Activated CD4-positive, CD25-positive, alpha-beta regulatory T cell (primary cell): ENCODE data around the gene MRAS.
A peak's percentile ranks its signal among the peaks of the same experiment; 100 is the strongest.
"Not testable (repeated sequence)": the region's sequence is repeated elsewhere in the genome, so short reads cannot be mapped to it uniquely, and the experiment has no call there.

Source experiments
- DNase-seq, 4 experiments: peaks; one replicate each; lab custom pipeline; 2025; lab: John Stamatoyannopoulos, UW

The MRAS gene

DNA sequence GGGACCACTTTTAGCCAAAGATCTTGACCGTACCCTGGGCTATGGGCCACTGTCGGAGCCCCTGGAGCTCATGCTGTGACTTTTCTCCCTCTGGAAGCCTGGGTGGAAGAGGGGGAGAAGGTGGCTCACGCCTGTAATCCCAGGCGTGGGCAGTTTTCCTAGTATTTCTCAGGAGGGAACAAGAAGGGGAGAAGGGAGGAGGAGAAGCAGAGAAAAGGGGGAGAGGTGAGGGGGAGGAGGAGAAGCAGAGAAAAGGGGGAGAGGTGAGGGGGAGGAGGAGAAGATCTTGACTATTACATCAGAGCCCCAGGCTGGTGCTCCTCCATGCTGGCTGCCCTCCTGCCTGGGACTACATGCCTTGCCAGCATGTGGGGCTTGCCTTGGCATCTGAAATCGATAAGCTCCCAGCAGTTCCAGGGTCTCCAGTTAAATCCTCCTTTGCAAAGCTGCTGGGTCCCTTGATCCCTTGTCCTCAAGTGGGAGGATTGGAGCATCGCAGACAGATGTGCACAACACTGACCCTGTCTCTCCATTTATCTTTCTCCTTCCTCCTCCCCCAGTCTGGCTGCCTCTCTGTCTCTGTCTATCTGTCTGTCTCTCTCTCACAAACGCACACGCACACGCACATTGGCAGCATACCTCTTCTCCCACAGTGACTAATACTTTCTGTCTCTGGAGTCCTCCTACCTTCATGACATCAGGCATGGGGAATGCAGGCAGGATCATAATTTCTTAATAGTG lies 41.6 kb downstream of the MRAS start:
- DNase-seq, result no peak

DNA sequence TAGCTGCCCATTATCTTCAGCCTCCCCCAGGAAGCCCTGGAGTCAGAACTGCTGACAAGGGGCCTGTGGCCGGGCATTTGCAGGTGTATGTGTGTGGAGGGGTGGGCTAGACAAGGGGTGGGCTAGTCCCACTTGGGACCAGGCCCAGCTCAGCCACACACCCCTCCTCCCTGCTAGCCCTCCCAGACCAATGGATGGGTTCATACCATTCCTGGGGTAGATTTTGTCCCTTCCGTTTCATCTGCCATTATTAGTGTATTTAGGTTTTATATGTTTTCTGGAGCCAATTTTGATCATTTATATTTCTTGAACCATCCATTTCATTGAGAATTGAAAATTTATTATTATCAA lies 42.2 kb downstream of the MRAS start:
- DNase-seq, result no peak

DNA sequence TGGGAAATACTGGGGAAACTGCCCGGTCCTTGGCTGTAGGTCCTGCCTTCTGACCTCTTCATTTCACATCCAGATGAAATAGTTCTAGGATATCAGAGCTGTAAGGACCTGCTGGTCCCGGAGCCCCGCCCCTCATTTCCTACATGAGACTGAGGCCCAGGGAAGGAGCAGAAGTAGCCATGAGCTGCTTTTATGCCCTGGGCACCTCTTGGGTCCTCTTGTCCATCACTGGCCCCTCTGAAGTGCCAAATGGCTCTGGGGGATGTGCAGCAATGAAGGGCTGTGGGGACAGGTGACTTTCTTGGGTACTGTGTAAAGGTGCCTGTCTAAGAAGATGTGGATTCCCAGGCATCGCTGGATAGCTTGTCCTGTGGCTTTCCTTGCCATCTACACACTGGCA lies 45.8 kb downstream of the MRAS start:
- no peak for DNase-seq

DNA sequence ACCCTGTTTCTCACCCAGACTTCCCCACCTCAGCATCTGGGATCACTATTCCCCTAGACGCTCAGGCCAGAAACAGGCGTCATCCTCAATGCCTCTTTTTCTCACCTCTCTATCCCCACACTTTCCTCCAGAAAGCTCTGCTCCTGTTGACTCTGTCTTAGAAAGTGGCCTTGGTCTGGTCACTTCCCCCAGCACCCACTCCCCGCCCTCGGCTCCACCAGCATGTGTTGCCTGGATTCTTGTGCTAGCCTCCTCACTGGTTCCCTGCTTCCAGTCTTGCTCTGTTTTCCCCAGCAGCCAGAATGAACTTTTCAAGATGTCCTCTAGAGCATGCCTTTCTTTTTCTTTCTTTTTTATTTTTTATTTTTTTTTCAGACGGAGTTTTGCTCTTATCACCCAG lies 46.3 kb downstream of the MRAS start:
- DNase-seq, result no peak

DNA sequence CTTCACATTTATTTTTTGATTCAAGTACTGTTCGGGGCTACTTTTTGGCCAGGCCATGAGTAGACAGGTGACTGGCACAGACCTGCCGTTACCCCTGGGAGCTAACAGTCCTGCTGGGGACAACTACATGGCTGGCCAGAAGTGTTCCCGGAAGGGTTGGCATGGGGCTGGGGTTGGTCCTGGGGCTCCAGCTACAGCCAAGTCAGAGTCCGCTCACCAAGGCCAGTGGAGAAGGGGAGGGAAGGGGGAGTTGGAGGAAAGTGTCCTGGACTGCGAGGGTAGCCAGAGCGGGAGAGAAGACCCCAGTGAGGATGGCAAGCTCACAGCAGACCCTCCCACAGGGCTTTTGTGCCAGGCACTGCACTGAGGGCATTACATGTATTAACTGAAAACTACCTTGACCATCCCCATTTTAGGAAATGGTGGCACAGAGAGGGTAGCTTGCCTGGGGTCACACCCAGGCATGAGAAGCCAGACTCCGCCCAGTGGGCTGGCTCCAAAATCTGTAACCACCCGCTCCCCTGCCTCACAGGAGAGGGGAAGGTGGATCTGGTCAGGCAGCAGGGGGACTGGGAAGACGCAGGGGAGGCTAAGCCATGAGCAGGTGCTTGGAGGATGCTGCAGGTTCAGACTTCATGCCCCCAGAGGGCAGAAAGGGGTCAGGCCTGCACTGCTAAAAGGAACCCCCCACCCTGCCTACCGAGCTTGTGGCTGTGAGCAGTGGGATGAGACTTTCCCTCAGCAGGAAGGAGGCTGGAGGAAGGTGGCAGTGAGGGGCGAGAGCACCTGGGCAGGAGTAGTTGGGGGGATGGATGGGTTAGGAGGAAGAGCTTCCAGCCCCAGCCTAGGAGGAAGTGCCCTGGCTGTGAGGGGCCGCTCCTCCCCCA lies 47.7 kb downstream of the MRAS start:
- no peak for DNase-seq

DNA sequence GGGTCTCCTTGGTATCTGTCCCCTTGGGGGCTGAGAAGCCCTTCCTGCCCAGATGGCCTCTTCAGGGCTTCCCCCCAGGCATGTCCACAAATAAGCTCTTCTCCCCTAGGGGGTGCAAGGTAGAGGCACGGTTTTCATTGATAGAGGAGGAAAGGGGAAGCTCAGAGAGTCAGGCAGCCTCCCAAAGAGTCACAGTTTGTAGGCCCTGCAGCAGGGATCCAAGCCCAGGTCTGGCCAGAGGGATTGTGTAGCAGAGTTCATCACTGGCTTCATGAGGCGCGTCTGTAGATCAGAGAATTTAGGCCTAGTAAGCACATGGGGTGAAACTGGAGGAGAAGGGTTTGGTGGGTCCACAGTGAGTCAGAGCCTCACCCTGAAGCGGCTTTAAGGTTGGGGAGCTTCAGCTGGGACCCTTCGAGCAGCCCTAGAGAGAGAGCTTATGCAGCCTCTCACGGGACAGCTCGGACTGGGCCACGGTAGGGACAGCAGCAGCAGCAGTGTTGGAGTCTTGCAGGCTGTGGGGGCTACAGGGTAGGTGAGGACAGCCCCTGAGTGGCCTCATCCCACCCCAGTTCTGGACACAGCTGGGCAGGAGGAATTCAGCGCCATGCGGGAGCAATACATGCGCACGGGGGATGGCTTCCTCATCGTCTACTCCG lies 48.5 kb downstream of the MRAS start:
- DNase-seq, result no peak

DNA sequence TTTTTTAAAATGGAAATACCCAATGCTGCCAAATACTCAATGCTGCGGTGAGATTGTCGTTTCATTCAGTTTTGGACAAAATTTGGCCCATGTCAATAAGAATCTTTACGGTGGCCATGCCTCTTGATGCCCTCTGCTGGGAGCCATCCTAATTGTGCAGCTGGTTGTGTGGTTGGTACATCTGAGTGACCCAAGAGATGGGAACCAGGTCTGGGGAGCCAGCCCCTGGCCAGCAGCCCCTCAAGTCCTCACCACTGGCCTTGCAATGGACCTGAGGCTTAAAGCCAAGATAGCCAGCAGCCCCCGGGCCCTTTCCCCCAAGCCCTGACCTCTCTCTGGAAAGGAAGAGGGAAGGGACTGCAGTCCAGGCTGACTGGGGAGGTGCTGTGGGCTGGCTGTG lies 49.6 kb downstream of the MRAS start:
- no peak for DNase-seq

DNA sequence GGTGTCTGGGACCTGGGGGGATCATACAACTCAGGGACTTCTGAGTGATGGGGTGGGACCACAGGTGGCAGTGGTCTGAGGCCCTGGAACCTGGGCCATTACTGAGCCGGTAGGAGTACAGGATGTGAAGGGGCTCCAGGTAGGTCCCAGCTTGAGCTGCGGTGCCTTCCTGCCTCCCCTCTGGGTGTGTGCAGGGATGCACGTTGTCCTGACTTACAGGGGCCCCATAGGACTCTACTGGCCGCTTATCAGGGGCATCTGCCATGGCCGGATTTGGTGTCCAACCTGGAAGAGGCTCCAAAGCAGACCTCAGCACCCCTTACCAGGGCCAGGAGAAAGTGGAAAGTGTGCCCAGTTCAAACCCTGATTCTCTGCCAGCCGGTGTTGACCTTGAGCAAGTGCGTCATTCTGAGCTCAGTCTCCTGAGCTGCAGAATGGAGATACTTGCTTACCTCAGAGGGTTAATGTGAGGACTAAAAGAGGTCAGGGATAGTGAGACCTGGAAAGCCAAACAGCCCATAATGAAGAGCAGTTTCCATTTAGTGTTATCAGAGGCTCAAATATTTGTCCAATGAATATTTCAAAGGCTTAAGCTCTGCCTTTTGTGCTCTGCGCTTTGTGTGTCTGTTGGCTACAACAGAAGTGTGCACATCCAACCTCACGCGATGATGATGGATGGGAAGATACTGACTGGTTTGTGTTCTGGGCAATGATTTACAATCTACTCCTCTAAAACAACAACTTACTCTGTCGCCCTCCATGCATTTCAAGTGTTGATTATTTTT lies 50.6 kb downstream of the MRAS start:
- no peak for DNase-seq

DNA sequence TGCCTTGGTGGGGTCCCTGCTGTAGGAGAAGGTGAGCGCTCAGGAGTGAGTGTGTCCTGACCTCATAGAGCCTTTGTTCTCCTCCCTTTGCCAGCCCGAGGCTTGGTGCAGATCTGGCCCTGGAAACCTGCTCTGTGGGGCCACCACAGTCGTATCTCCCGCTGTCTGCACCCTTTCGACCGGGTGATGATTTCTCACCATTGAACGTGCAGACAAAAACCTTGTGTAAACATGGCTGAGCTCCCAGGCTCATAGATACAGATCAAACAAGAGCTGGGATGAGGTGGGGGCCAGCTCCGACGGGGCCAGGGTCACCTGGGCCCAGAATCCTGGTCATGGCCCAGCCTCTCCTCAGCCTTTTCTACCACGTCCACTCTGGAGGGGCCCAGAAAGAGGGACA lies 51.4 kb downstream of the MRAS start:
- DNase-seq, result no peak

DNA sequence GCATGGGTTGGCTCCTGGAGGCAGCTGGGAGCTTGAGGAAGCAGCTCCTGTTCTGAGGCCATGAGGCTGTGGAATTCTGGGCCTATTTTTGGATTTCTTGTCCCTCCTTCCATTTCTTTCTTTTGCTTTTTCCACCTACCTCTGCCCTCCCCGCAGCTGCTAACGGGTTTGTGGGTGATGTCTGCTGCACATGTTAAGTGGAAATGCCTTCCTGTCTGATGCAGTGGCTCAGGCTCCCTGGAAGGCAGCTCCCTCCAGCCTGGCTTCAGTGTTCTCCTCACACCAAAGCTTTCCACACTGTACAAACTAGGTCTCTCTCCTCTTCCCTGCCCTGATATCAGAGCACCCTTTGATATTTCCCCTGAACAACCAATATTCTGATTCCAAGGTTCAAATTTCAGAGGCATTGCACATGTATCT lies 52.3 kb downstream of the MRAS start:
- no peak for DNase-seq

DNA sequence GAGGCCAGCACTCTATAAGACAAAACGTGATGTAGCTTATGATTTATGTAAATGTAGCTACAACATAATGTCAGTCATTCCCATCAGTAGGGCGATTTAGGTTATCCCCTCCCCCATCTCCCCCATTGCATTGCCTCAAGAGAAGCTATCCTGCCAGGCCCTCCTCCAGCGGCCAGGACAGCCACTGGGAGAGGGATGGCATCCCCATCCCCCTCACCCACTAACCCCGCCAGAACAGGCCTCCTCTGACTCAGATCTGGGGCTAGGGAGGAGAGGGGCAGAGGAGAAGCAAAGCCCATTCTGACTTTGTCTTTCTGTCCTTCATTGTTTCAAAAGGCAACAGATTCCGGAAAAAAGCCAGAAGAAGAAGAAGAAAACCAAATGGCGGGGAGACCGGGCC lies 53.5 kb downstream of the MRAS start:
- no peak for DNase-seq

DNA sequence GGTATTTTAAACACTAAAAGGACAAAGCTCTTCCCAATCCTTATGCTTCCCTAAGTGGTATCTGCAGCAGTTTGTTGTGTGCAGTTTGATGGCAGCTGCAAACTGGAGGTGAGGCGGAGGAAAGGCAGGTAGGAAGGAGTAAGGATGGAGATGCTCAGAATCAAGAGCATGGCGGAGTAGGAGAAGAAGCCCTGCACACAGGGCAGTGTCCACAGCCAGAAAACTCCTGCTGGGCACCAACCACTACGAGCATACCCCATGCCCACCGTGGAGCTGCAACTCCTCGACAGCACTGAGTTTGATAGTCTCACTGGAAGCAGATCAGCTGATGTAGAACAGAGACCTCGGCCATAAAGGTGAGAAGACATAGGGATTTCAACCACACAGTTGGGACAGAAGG lies 55.7 kb downstream of the MRAS start:
- DNase-seq, result no peak

DNA sequence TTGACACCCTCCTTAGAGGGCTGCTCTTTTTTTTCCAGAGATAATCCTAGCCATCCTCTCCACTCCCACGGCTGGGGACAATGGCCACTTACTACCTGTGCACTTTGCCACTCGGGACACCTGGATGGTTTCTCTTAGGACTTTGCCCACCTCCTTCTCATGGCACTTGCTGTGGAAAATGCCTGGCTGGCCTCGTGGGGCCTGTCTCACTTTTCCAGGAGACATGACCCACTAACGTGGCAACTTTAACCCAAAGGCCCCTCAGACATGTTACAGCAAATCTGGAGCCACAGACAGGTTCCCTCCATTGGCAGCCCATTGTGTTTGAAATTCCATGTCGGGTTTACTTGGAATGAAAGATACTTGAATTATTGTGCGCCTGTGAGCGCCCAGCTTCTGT lies 56.6 kb downstream of the MRAS start:
- no peak for DNase-seq

DNA sequence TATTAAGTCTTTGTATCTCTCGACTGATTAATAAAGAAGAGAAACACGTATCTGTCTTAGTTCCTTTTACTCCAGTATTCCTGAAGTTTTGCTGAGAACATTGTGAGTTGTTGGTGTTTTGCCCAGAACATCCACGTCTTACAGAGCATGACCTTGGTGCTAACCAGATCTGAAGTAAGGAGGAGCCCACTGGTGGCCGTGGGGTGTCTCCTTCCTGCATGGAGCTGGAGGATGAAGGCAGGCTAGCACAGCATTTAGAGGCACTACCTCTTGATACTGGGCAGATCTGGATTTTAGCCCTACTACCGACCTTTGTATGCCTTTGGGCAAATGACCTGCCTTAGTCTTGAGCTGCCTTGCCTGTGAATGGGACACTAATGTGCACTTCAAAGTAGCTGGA lies 57.1 kb downstream of the MRAS start:
- DNase-seq, result no peak

DNA sequence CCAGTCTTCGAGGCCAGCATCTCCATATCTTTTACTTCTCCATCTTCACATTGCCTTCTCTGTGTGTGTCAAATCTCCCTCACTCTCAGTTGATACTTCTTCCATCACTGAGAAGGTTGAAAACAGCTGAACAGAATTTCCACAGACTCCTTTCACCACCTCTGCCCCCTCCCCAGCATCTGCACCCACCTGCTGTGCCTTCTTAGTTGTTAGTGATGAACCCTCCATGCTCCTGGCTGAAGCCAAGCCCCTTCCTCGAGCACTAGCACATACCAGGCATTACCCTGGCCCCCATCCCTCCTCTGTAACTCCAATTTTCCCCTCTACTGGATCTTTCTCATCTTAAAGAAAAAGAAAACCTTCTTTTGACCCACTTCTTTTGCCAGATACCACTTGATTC lies 58.2 kb downstream of the MRAS start:
- DNase-seq, result no peak

DNA sequence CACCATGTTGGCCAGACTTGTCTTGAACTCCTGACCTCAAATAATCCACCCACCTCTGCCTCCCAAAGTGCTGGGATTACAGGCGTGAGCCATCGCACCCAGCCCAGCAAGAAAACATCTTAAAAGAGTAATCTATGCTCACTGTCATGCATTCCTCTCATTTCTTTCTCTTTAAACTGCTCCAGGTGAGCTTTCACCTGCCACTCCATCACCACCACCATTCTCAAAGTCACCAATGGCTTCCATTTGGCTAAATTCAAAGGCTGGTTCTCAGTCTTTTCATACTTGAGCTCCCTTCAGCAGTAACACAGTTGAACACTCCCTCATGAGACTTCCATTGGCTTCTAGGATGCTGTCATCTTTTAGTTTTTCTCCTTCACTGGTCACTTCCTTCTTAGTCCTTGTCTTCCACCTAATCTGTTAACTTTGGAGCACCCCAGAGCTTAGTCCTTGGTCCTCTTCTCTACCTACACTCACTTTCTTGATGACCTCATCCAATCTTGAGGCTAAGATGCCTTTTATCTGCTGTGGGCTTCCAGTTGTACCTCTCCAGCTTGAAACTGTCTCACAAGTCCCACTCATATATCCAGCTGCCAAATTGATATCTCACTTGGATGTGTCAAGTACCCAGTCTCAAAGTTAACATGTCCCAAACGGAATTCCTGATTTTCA lies 59.0 kb downstream of the MRAS start:
- DNase-seq, result no peak

DNA sequence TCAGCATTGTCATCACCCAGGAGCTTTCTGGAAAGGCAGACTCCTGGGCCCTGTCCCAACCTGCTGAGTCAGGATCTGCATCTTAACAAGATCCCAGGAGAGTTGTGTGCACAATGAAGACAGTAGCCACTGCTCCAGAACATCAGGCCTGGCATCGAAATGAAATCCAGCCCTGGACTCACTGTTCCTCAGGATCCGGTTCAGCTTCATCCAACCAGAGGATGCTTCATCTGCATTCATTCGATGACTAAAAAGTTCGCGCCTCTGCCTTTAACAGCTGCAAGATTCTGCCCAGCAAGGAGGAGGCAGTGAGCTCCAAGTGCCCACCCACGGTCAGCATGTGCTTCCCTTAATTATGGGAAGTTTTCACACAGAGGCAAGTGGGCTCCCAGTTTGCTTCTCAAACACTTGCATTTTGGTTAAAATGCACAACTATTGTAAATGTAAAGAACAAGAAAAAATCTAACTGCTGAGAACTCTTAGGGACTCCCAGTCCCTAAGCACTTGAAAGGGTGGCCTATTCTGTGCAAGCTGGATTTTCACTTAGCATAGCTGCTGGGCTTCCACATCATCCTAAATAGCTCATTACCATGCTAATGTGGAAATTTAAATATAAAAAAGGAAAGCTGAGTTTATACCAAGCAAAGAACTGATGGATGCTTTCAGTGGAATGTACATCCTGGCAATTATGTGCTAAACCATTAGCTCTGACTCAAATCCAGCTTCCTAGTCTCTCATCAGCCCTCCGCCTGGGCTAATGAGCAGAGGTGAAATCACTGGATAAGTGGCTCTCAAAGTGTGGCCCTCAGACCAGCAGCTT lies 60.6 kb downstream of the MRAS start:
- no peak for DNase-seq

DNA sequence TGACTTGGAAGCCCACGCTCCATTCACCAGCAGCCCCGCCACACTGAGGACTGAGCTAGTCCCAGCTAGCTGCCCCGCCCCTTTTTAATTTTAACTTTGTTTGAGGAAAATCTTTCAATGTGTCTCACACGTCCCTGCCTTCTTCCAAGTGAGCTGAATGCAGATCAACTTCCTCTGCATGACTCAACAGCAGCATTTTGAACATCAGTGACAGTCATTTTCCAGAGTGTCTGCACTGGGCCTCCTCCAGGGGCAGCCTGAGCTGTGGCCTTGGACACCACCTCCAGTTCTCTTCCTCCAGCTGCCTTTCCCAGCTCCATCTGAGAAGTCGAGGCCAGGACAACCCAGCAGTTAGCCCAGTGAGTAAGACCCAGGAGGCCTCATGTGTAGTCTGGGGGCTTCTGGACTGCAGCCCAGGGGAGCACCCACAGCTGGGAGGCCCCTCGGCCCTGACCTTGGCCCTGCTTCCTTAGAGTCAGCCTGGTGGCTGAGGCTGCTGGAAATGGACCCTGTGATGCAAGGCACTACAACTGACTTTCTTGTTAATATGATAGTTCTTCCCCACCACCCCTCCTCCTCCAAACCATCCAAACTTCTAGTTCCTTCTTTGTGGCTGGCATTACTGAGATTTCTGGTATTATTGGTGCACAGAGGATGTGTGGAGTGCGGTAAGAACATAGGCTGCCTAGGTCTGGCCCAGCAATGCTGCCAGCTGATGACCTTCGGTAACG lies 64.6 kb downstream of the MRAS start:
- no peak for DNase-seq

DNA sequence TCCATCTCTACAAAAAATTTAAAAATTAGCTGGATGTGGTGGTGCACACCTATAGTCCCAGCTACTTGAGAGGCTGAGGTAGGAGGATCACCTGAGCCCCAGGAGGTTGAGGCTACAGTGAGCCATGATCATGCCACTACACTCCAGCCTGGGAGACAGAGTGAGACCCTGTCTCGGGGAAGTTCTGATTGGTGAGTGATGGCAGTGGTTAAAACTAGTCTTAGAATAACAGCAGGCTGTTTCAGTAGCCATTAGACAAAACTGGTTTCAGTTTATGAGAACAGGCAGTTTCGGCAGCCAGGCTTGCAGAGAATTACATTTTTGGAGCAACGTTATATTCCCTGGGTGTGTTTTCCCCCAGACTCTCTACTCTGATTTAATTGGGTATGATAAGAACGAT lies 67.9 kb downstream of the MRAS start:
- not testable (repeated sequence) for DNase-seq

DNA sequence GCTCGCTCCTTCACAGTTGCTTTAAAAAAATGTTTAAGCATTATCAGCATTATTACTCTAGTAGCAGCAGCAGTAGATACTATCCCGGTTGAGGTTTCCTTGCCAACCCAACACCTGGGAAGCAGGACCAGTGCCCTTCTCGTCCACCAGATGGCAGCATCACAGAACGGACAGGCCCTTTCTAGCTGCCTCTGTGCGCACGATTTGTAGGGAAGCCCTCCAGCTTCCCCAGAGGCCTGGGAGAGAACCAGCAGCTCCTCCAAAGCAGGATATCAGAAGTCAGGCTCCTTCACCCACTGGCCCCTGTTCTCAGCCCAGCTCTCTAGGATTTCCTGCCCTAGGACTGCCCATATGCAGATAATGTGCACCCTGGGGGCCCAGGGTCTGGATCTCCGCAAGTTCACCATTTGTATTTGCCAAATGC lies 69.2 kb downstream of the MRAS start:
- peak; percentile 4 to 43 (median 18) for DNase-seq
